ENCODE results near the gene PUS10. TPM values are rescaled to one million over a fixed set of nuclear protein-coding genes. Genes with fewer than 3 reads are reported as not detected.

PUS10 gene
- polyA plus RNA-seq, 1 donor (not counting 4 experiments of a cell fraction or from before 2014, with no cell fraction given) = 4.8 TPM

DNA sequence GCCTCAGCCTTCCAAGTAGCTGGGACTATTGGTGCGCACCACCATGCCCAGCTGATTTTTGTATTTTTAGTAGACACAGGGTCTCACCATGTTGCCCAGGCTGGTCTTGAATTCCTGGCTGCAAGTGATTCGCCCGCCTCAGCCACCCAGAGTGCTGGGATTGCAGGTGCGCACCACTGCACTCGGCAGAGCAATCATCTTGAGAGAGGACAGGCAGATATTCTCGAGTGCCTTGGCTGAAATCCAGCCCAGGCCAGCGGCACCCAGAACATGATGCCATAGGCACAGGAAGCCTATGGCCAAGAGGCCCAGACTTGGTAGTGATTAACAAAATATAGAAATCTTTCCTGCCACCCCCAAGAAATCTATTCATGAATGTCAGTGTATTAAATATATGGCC, 58.6 kb downstream of the PUS10 start:
- Histone ChIP-seq H3K36me3 (ENCODE audit: control insufficient read depth in 2 of 2, extremely low read depth in 1 of 2, insufficient read depth in 2 of 2, low read length in 2 of 2) (no peaks in the 10 kb centered on the region), H3K9me1 (ENCODE audit: control insufficient read depth, extremely low read depth, insufficient read depth, low read length) (no peaks in the 10 kb centered on the region), H3K4me1 (ENCODE audit: control insufficient read depth, extremely low read depth, insufficient read depth, low read length) (peaks cover 50% of the 10 kb centered on the region), H3K79me2 (ENCODE audit: control insufficient read depth, insufficient read depth, low read length) (no peaks in the 10 kb centered on the region), H2AFZ (ENCODE audit: control insufficient read depth, low read length) (no peak overlapping the region), H3K4me2 (ENCODE audit: control insufficient read depth, extremely low read depth, insufficient read depth, low read depth, low read length) (no peak overlapping the region), H4K20me1 (ENCODE audit: control insufficient read depth, extremely low read depth, insufficient read depth, low read length) (no peaks in the 10 kb centered on the region), H3K27me3 (ENCODE audit: control insufficient read depth, extremely low read depth, insufficient read depth, low read length) (no peaks in the 10 kb centered on the region), H3K9ac (ENCODE audit: control insufficient read depth, extremely low read depth, insufficient read depth, low read length) (peak overlapping the region; percentile 71), H3K4me3 (ENCODE audit: control insufficient read depth in 2 of 3, extremely low read depth in 1 of 3, insufficient read depth in 2 of 3, low read depth in 1 of 3, low read length in 3 of 3) (no peak overlapping the region), H3K27ac (ENCODE audit: control insufficient read depth, insufficient read depth, low read length) (peak overlapping the region; percentile 99), H3K9me3 (ENCODE audit: control insufficient read depth, low read depth, low read length) (no peaks in the 10 kb centered on the region)
- no peak for TF ChIP-seq EZH2 (IDR thresholded peaks at IDR 0.05; ENCODE audit: low read length)
- TF ChIP-seq, protein P1, sequence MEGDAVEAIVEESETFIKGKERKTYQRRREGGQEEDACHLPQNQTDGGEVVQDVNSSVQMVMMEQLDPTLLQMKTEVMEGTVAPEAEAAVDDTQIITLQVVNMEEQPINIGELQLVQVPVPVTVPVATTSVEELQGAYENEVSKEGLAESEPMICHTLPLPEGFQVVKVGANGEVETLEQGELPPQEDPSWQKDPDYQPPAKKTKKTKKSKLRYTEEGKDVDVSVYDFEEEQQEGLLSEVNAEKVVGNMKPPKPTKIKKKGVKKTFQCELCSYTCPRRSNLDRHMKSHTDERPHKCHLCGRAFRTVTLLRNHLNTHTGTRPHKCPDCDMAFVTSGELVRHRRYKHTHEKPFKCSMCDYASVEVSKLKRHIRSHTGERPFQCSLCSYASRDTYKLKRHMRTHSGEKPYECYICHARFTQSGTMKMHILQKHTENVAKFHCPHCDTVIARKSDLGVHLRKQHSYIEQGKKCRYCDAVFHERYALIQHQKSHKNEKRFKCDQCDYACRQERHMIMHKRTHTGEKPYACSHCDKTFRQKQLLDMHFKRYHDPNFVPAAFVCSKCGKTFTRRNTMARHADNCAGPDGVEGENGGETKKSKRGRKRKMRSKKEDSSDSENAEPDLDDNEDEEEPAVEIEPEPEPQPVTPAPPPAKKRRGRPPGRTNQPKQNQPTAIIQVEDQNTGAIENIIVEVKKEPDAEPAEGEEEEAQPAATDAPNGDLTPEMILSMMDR (optimal IDR thresholded peaks at IDR 0.05 in 1 of 3, IDR thresholded peaks at IDR 0.05 in 1 of 3, conservative IDR thresholded peaks at IDR 0.05 in 1 of 3; ENCODE audit: extremely low read depth in 1 of 3, insufficient read depth in 2 of 3, low read length in 3 of 3) = no peak
- DNase-seq (ENCODE audit: low read depth, low spot score) (no peak), FAIRE-seq (no peak)
- dilution Hi-C loops (cut with MboI; ENCODE audit: extremely low pct_ligation_motif_present, low sequenced_read_pairs) = no loop called here

DNA sequence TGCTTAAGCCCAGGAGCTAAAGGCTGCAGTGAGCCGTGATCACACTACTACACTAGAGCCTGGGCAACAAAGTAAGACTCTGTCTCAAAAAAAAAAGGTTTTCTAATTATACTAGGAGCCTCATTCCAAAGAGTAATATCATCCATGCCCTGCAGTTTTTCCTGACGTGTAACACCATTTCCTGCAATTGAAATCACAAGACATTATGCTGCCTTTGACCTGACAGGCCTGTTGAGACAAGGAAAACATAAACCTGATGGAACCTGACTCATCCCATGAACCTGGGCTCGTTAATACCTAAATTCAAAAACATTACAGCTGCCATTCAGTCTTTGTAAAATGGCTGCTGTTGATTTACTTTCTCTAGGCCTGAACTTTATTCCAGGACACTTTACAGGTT, 59.3 kb downstream of the PUS10 start:
- DNase-seq (ENCODE audit: low read depth, low spot score) = peak; percentile 88
- peak overlapping the region; percentile 73 for H3K9ac ChIP-seq (ENCODE audit: control insufficient read depth, extremely low read depth, insufficient read depth, low read length)
- dilution Hi-C loops (cut with MboI; ENCODE audit: extremely low pct_ligation_motif_present, low sequenced_read_pairs) = no loop called here

More for the DNA sequence above, 59.3 kb downstream of the PUS10 start:
- Histone ChIP-seq H3K27ac (ENCODE audit: control insufficient read depth, insufficient read depth, low read length) (peak overlapping the region; percentile 99), H3K4me3 (ENCODE audit: control insufficient read depth in 2 of 3, extremely low read depth in 1 of 3, insufficient read depth in 2 of 3, low read depth in 1 of 3, low read length in 3 of 3) (peak overlapping the region in 1 of 3 experiments; percentile 42), H3K9me3 (ENCODE audit: control insufficient read depth, low read depth, low read length) (no peaks in the 10 kb centered on the region), H3K4me2 (ENCODE audit: control insufficient read depth, extremely low read depth, insufficient read depth, low read depth, low read length) (peak overlapping the region; percentile 76), H4K20me1 (ENCODE audit: control insufficient read depth, extremely low read depth, insufficient read depth, low read length) (no peaks in the 10 kb centered on the region), H3K4me1 (ENCODE audit: control insufficient read depth, extremely low read depth, insufficient read depth, low read length) (peaks cover 50% of the 10 kb centered on the region), H3K27me3 (ENCODE audit: control insufficient read depth, extremely low read depth, insufficient read depth, low read length) (no peaks in the 10 kb centered on the region), H2AFZ (ENCODE audit: control insufficient read depth, low read length) (peak overlapping the region; percentile 88), H3K9me1 (ENCODE audit: control insufficient read depth, extremely low read depth, insufficient read depth, low read length) (no peaks in the 10 kb centered on the region), H3K79me2 (ENCODE audit: control insufficient read depth, insufficient read depth, low read length) (no peaks in the 10 kb centered on the region), H3K36me3 (ENCODE audit: control insufficient read depth in 2 of 2, extremely low read depth in 1 of 2, insufficient read depth in 2 of 2, low read length in 2 of 2) (no peaks in the 10 kb centered on the region)
- FAIRE-seq = peak; percentile 95
- TF ChIP-seq EZH2 (IDR thresholded peaks at IDR 0.05; ENCODE audit: low read length) = no peak
- TF ChIP-seq, protein P1 (optimal IDR thresholded peaks at IDR 0.05 in 1 of 3, IDR thresholded peaks at IDR 0.05 in 1 of 3, conservative IDR thresholded peaks at IDR 0.05 in 1 of 3; ENCODE audit: extremely low read depth in 1 of 3, insufficient read depth in 2 of 3, low read length in 3 of 3) = no peak

Measured in keratinocyte (primary cell).